DMS153 treated with DMSO at 0.1 percent for 48 hours (cell line): ENCODE results near the gene FNDC3A.

Experiments
- DNase-seq: peaks from one replicate; lab custom pipeline; 2025; ENCODE audit not compliant: unreplicated experiment; lab: John Stamatoyannopoulos, UW

Gene FNDC3A

DNA sequence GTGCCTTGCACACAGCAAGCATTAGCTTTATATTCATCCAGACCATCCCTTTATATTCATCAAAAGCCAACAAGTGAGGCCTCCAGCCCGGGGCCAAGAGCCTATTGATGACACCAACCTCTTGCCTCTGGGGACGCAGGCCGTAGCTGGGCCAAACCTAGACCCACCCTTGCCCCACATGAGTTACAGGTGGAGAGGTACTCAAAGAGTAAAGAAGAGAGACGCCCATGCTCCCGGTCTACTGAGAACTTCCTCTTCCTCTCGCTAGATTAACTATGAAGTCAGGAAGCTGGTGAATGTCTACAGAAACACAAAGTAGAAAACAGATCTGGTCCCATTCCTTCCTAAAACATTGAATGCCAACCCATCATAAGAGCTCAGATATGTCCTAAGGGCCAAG, 240.6 kb downstream of the FNDC3A start:
- DNase-seq: no peak

- DNase-seq: no peak
Observed at GRCh38 chr13:49217962-49218492, 242.3 kb downstream of the FNDC3A start.

DNA sequence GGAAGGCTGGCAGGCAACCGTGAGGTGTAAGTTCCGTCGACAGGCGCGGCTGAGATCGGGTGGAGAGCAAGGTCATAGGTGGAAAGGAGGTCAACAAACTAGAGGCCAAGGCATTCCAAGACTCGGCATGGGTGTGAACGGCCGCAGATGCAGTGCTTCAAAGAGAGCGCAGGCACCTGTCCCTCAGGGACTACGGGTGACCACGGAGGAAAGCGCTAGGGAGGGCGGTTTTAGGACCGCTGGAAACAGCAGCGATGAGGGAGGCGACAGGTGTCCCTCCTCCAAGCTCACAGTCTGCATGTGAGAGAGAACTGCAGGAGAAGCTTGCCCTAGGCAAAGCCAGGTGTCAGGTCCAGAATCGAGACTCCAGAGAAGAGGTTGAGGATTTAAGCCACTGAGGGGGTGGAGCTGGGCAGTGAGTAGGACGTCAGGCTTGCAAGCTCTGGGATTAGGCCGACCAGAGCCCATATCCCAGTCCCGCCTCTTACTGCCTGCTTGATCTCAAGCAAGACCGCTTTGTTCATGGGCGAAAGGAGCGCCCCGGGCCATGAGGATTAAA, 242.9 kb downstream of the FNDC3A start:
- DNase-seq: no peak

- no peak for DNase-seq
Observed at GRCh38 chr13:49219647-49220035, 243.9 kb downstream of the FNDC3A start.

DNA sequence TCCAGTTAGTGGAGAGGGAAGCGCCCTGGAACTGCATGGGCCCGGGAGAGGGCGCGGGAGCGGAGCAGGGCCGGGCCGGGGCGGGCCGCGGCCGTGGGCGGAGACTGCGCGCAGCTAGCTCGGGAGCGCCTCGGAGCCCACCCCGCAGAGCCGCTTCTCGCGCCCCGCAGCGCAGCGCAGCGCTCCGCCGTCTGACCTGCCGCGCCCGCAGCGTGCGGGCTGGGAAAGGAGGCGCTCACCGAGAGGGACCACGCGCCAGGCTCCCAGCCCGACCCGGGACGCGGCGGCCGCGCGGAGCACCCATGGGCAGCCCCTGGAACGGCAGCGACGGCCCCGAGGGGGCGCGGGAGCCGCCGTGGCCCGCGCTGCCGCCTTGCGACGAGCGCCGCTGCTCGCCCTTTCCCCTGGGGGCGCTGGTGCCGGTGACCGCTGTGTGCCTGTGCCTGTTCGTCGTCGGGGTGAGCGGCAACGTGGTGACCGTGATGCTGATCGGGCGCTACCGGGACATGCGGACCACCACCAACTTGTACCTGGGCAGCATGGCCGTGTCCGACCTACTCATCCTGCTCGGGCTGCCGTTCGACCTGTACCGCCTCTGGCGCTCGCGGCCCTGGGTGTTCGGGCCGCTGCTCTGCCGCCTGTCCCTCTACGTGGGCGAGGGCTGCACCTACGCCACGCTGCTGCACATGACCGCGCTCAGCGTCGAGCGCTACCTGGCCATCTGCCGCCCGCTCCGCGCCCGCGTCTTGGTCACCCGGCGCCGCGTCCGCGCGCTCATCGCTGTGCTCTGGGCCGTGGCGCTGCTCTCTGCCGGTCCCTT, 244.5 kb downstream of the FNDC3A start, which contains the start of gene MLNR:
TSS of gene MLNR (plus strand) at position 303 of the 820 bp plus-strand sequence. CDS start at position 303, 0 bp downstream.
- DNase-seq: no peak

DNA sequence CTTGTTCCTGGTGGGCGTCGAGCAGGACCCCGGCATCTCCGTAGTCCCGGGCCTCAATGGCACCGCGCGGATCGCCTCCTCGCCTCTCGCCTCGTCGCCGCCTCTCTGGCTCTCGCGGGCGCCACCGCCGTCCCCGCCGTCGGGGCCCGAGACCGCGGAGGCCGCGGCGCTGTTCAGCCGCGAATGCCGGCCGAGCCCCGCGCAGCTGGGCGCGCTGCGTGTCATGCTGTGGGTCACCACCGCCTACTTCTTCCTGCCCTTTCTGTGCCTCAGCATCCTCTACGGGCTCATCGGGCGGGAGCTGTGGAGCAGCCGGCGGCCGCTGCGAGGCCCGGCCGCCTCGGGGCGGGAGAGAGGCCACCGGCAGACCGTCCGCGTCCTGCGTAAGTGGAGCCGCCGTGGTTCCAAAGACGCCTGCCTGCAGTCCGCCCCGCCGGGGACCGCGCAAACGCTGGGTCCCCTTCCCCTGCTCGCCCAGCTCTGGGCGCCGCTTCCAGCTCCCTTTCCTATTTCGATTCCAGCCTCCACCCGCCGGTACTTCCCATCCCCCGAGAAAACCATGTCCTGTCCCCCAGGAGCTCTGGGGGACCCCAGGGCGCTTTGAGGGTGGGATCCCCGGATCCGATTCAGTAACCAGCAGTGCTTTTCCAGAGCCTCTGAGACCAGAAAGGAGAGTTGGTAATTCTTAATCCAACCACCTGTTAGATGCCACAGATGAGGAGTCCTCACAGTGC, 245.3 kb downstream of the FNDC3A start:
- DNase-seq: no peak

GRCh38 chr13:49221590-49221965, 245.9 kb downstream of the FNDC3A start:
- DNase-seq: no peak

GRCh38 chr13:49225223-49226042, 249.7 kb downstream of the FNDC3A start:
- no peak for DNase-seq

- no peak for DNase-seq
Observed at GRCh38 chr13:49226613-49227012, 250.9 kb downstream of the FNDC3A start.

GRCh38 chr13:49234741-49235140, 259.0 kb downstream of the FNDC3A start:
- DNase-seq: no peak

DNA sequence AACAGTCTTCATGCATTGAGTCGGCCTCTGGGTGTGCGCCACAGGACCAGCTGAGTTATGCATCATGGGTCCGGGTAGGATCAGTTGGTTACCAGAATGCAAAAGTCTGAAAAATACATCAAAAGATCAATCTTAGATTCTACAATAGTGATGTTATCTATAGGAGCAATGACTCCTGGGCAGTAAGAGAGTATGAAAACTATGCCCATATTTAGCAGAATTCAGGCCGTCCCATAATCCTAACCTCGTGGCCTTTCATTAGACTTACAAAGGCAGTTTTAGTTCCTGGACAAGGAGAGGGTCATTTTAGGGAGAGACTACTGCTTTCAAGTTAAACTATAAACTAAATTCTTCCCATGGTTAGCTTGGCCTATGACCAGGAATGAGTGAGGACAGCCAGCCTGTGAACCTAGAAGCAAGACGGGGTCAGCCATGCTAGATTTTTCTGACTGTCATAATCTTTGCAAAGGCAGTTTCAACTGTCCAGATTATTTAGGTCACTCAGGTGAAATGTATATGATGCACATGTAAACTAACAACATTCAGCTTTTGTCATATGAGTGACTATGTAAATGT, 260.2 kb downstream of the FNDC3A start:
- DNase-seq: no peak

DNA sequence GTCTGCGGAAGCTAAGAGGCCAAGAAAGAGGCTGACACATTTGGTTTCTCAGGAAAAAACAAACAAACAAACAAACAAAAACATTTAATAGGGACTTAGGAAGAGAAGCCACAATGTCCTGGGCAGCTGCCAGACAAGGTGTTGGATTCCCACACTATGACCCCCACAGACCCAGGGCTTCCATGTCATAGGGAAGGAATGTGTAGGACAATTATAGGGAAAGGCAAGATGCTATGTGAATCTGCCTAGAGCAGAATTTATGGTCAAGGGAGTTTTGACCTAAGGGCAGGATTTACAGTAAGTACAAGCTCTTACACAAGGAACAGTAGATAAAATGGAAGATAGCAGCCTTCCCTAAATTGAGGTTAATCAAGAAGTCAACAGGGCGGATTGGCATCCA, 262.9 kb downstream of the FNDC3A start:
- no peak for DNase-seq

- DNase-seq: no peak
Observed at GRCh38 chr13:49240017-49240416, 264.3 kb downstream of the FNDC3A start.

- no peak for DNase-seq
Observed at GRCh38 chr13:49241296-49241695, 265.6 kb downstream of the FNDC3A start.

- no peak for DNase-seq
Observed at GRCh38 chr13:49245101-49245500, 269.4 kb downstream of the FNDC3A start.

DNA sequence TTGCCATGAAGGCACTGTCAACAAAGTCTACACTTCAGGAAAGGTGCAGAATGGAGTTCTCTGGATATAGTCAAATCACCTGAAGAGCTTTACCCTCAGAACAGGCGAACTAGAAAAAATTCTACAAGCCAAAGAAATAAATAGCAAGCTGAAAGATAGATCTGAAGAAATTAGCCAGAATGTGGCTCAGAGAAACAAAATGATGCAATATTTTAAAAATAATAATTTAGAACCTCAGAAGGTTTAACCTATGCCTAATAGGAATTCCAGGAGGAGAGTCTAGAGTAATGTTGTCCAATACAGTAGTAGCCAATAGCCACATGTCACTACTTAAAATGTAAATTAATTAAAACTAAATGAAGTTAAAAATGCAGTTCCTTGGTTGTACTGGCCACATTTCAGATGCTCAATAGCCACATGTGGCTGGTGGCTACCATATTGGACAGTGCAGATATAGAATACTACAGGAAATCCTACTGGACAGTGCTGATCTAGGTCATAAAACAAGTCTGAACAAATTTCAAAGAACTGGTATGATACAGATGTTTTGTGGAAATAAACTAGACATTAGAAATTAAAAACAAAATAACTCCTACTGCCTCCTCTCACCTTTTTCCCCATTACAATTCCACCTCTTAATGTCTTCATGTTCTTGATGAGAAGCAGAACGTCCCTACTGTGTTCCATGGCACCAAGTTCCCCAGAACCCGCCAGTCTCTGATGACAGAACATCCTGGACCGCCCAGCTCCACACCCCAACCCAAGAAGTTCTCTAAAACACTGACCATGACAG, 271.3 kb downstream of the FNDC3A start:
- DNase-seq: no peak

- peak; percentile 78 for DNase-seq
Observed at GRCh38 chr13:49247643-49248621, 272.2 kb downstream of the FNDC3A start, which contains the start of gene CDADC1. Gene CDADC1 (plus strand): TSS chr13:49247925. CDS start chr13:49248038, 113 bp downstream.

GRCh38 chr13:49248622-49249002, 272.9 kb downstream of the FNDC3A start:
- DNase-seq: no peak
